ENCODE data around the gene MXD3. TPM values are rescaled to one million over a fixed set of nuclear protein-coding genes. Genes with fewer than 3 reads are reported as not detected.

The MXD3 gene
- total and polyA plus RNA-seq, 10 of the 15 experiments (the other 5 are each of a cell fraction or from before 2014, with no cell fraction given) = 0.24 to 29.8 (median 13.5) TPM

- in situ Hi-C loops (cut with MboI) = no loop called here
- FAIRE-seq = no peak
- intact Hi-C loops (cut with micrococcal nuclease; ENCODE audit: unreplicated experiment) = no loop called here
Measured at GRCh38 chr5:177293819-177294581, 17.7 kb downstream of the MXD3 start.

More at GRCh38 chr5:177293819-177294581, 17.7 kb downstream of the MXD3 start:
- ATAC-seq (no peak), DNase-seq (ENCODE audit: low read depth, low spot score) (no peak)
- Histone ChIP-seq H3K27me3 (replicated peaks in 1 of 2; ENCODE audit: control insufficient read depth in 2 of 2, insufficient read depth in 2 of 2, low read length in 1 of 2) (no peaks in the 10 kb centered on the region), H4K20me1 (ENCODE audit: control insufficient read depth, insufficient read depth) (no peaks in the 10 kb centered on the region), H3K4me2 (ENCODE audit: control insufficient read depth, insufficient read depth) (no peak overlapping the region), H3K36me3 (ENCODE audit: control insufficient read depth in 2 of 2, insufficient read depth in 2 of 2, low read length in 1 of 2) (peaks cover 26 to 34% of the 10 kb centered on the region in 2 experiments), H3K4me1 (ENCODE audit: control insufficient read depth, insufficient read depth, low read length) (peaks cover 26% of the 10 kb centered on the region), H3K9ac (ENCODE audit: control insufficient read depth, insufficient read depth, low read length) (no peak overlapping the region), H3K4me3 (no peak overlapping the region), H3K27ac (ENCODE audit: control insufficient read depth, insufficient read depth) (no peak overlapping the region), H2AFZ (ENCODE audit: control insufficient read depth, low read depth, low read length) (no peak overlapping the region), H3K9me3 (replicated peaks; ENCODE audit: control insufficient read depth, insufficient read depth, low read length) (no peaks in the 10 kb centered on the region), H3K79me2 (ENCODE audit: control insufficient read depth, insufficient read depth, low read length) (no peaks in the 10 kb centered on the region)
- ChIA-PET SMC1A (ENCODE audit: uncharacterized antibody, unreplicated experiment) (interaction anchor here (1.0 to 1.3 kb wide), 2 partner anchors 181 to 312 kb away, joined by 3 to 5 read pairs; no protein-coding TSS in a partner anchor), POLR2A (no interaction called here), CTCF (interaction anchor here (1.2 to 4.0 kb wide), 2 partner anchors 21 to 180 kb away, joined by 3 to 20 read pairs; no protein-coding TSS in a partner anchor), RAD21 (ENCODE audit: unreplicated experiment) (no interaction called here)
- no TSS peak for BruUV-seq (replicated peaks)
- 95% methylated on average over 12 of the region's 12 CpGs for WGBS (ENCODE audit: insufficient coverage, insufficient replicate concordance, low lambda C conversion rate, missing lambda C conversion rate)
- TF ChIP-seq YY1 (IDR thresholded peaks at IDR 0.05; ENCODE audit: low read depth, low read length) = no peak
- no peak for TF ChIP-seq KDM1A (IDR thresholded peaks at IDR 0.05; ENCODE audit: borderline replicate concordance)
- TF ChIP-seq ZZZ3 (IDR thresholded peaks at IDR 0.05; ENCODE audit: control insufficient read depth, insufficient read length, low read depth) = no peak
- no peak for TF ChIP-seq ELK1 (IDR thresholded peaks at IDR 0.05; ENCODE audit: low read depth, low read length)
- no peak for TF ChIP-seq ESRRA (IDR thresholded peaks at IDR 0.05; ENCODE audit: low read length)
- no peak for TF ChIP-seq SREBF2 (IDR thresholded peaks at IDR 0.05; ENCODE audit: low read length)

All from GM12878 (cell line).